Neural cell (in vitro differentiated cells): ENCODE measurements around the gene HLA-DQB1. TPM values are rescaled to one million over a fixed set of nuclear protein-coding genes. Genes with fewer than 3 reads are reported as not detected.
A peak's percentile ranks its signal among the peaks of the same experiment; 100 is the strongest.

ENCODE experiments used
- H2AFZ ChIP-seq: fragments of 200-600, 300-800 bp; sonication (generic), shearing (Covaris generic); 2 replicates; pipeline ENCODE4 v1.6.0; 2014; ENCODE audit warnings: low read depth, mild to moderate bottlenecking, antibody characterized with exemption, low read length, moderate library complexity
- H3F3A ChIP-seq: fragments of 200-600 bp; shearing (Covaris generic); 2 replicates; pipeline ENCODE4 v1.6.1; 2016; ENCODE audit warnings: mild to moderate bottlenecking, moderate library complexity, mixed read lengths, antibody characterized with exemption, low read length; ENCODE audit not compliant: insufficient read depth, poor library complexity, severe bottlenecking
- H3K27ac ChIP-seq: fragments of 200-600, 300-800 bp; sonication (generic), shearing (Covaris generic); 2 replicates; pipeline ENCODE4 v1.5.1; 2014; ENCODE audit warnings: mild to moderate bottlenecking, low read length, moderate library complexity
- H3K27me3 ChIP-seq: fragments of 300-800, 200-600 bp; sonication (generic), shearing (Covaris generic); 2 replicates; pipeline ENCODE4 v1.6.0; 2014; ENCODE audit warnings: mild to moderate bottlenecking, low read depth, low read length, moderate library complexity; ENCODE audit not compliant: insufficient read depth
- H3K36me3 ChIP-seq: fragments of 300-800, 200-600 bp; sonication (generic), shearing (Covaris generic); 2 replicates; pipeline ENCODE4 v1.5.1; 2014; ENCODE audit warnings: mild to moderate bottlenecking, antibody characterized with exemption, low read length, moderate library complexity; ENCODE audit not compliant: insufficient read depth
- H3K4me2 ChIP-seq: fragments of 300-800, 200-600 bp; sonication (generic), shearing (Covaris generic); 2 replicates; pipeline ENCODE4 v1.6.0; 2014; ENCODE audit warnings: mild to moderate bottlenecking, low read length
- H3K4me3 ChIP-seq: fragments of 300-800, 200-600 bp; sonication (generic), shearing (Covaris generic); 2 replicates; pipeline ENCODE4 v1.5.1; 2014; ENCODE audit warnings: mild to moderate bottlenecking, low read length, moderate library complexity
- H3K79me2 ChIP-seq: fragments of 200-600 bp; shearing (Covaris generic); replicated peaks from 2 replicates; pipeline ENCODE4 v1.6.0; 2014; ENCODE audit warnings: mild to moderate bottlenecking, low read length, moderate library complexity; ENCODE audit not compliant: insufficient read depth
- H3K9ac ChIP-seq: fragments of 300-800, 200-600 bp; sonication (generic), shearing (Covaris generic); 2 replicates; pipeline ENCODE4 v1.6.1; 2016; ENCODE audit warnings: mild to moderate bottlenecking, low read length, mixed read lengths
- H3K9me2 ChIP-seq: fragments of 200-600 bp; shearing (Covaris generic); 2 replicates; pipeline ENCODE4 v1.6.1; 2016; ENCODE audit warnings: mild to moderate bottlenecking, low read length, mixed read lengths; ENCODE audit not compliant: insufficient read depth
- H3K9me3 ChIP-seq: fragments of 200-600, 300-800 bp; sonication (generic), shearing (Covaris generic); 2 replicates; pipeline ENCODE4 v1.6.1; 2016; ENCODE audit warnings: mild to moderate bottlenecking, mixed run types, low read length, moderate library complexity, mixed read lengths
- H4K20me1 ChIP-seq: fragments of 200-600 bp; shearing (Covaris generic); 2 replicates; pipeline ENCODE4 v1.6.1; 2016; ENCODE audit warnings: mild to moderate bottlenecking, mixed run types; ENCODE audit not compliant: insufficient read depth
- CTCF ChIP-seq: fragments of 450-650 bp; IDR thresholded peaks from 2 replicates; pipeline ENCODE4 v1.5.1; 2014; ENCODE audit warnings: antibody characterized with exemption, mild to moderate bottlenecking, moderate library complexity; ENCODE audit not compliant: poor library complexity, severe bottlenecking
- EP300 ChIP-seq: fragments of 450-650 bp; conservative IDR thresholded peaks from 2 replicates; pipeline ENCODE4 v1.6.1; 2014; ENCODE audit warnings: antibody characterized with exemption, mild to moderate bottlenecking, moderate library complexity; ENCODE audit not compliant: poor library complexity, severe bottlenecking
- EZH2 ChIP-seq: fragments of 200-600, 300-800 bp; shearing (Covaris generic), sonication (generic); IDR thresholded peaks from 2 replicates; pipeline ENCODE4 v1.6.1; 2014; ENCODE audit warnings: antibody characterized with exemption, low read length, borderline replicate concordance, mild to moderate bottlenecking; ENCODE audit not compliant: insufficient read depth, poor library complexity, severe bottlenecking
- MXI1 ChIP-seq: fragments of 450-650 bp; conservative IDR thresholded peaks from 2 replicates; pipeline ENCODE4 v1.6.1; 2014; ENCODE audit warnings: antibody characterized with exemption, mild to moderate bottlenecking; ENCODE audit not compliant: poor library complexity, severe bottlenecking
- POLR2AphosphoS5 ChIP-seq: IDR thresholded peaks from 2 replicates; pipeline ENCODE4 v1.6.1; 2012
- RAD21 ChIP-seq: fragments of 450-650 bp; conservative IDR thresholded peaks from 2 replicates; pipeline ENCODE4 v1.6.1; 2014; ENCODE audit warnings: antibody characterized with exemption, mild to moderate bottlenecking, moderate library complexity
- REST ChIP-seq: IDR thresholded peaks from 2 replicates; pipeline ENCODE4 v1.6.1; 2012; ENCODE audit warnings: borderline replicate concordance
- SMC3 ChIP-seq: fragments of 450-650 bp; conservative IDR thresholded peaks from 2 replicates; pipeline ENCODE4 v1.6.1; 2014; ENCODE audit warnings: antibody characterized with exemption, mild to moderate bottlenecking, moderate library complexity; ENCODE audit not compliant: poor library complexity
- TAF1 ChIP-seq: IDR thresholded peaks from 2 replicates; pipeline ENCODE4 v1.6.1; 2012; ENCODE audit warnings: low read depth
- polyA plus RNA-seq: library from polyadenylated mRNA; depleted of rRNA; stranded (reverse); fragments of >200 nt; gene quantifications from 2 replicates; pipeline ENCODE4 v1.2.3, GENCODE V29; 2014

Gene HLA-DQB1
- polyA plus RNA-seq, 1 donor from 2014 or later: not detected

- no peaks in the 10 kb centered on the region for H3K79me2 ChIP-seq
- no peak overlapping the region for H3K9ac ChIP-seq
- H3K36me3 ChIP-seq: no peaks in the 10 kb centered on the region
- H3K27me3 ChIP-seq: no peaks in the 10 kb centered on the region
- no peaks in the 10 kb centered on the region for H4K20me1 ChIP-seq
- TF ChIP-seq REST (no peak), EP300 (no peak), RAD21 (no peak), SMC3 (no peak), POLR2AphosphoS5 (no peak), CTCF (no peak), MXI1 (no peak), TAF1 (no peak), EZH2 (no peak)
- H3K9me2 ChIP-seq: no peaks in the 10 kb centered on the region
- no peak overlapping the region for H2AFZ ChIP-seq
- no peak overlapping the region for H3K4me3 ChIP-seq
- H3K4me2 ChIP-seq: no peak overlapping the region
- H3K9me3 ChIP-seq: no peaks in the 10 kb centered on the region
- no peaks in the 10 kb centered on the region for H3F3A ChIP-seq
- no peak overlapping the region for H3K27ac ChIP-seq
Observed at GRCh38 chr6:32703347-32703746, 36.9 kb upstream of the HLA-DQB1 start.

- H3K9me3 ChIP-seq: no peaks in the 10 kb centered on the region
- H3K27ac ChIP-seq: no peak overlapping the region
- H3K9ac ChIP-seq: no peak overlapping the region
- H3K4me2 ChIP-seq: no peak overlapping the region
- no peak overlapping the region for H2AFZ ChIP-seq
- no peaks in the 10 kb centered on the region for H4K20me1 ChIP-seq
- no peaks in the 10 kb centered on the region for H3K79me2 ChIP-seq
- H3F3A ChIP-seq: no peaks in the 10 kb centered on the region
- no peaks in the 10 kb centered on the region for H3K9me2 ChIP-seq
- H3K4me3 ChIP-seq: no peak overlapping the region
- H3K36me3 ChIP-seq: no peaks in the 10 kb centered on the region
- TF ChIP-seq SMC3: peak; percentile 92
- no peak for TF ChIP-seq TAF1
- TF ChIP-seq POLR2AphosphoS5: no peak
- TF ChIP-seq MXI1: no peak
- peak; percentile 88 for TF ChIP-seq RAD21
- TF ChIP-seq EP300: no peak
- TF ChIP-seq CTCF: peak; percentile 82
- no peak for TF ChIP-seq REST
- TF ChIP-seq EZH2: no peak
- H3K27me3 ChIP-seq: no peaks in the 10 kb centered on the region
Observed at GRCh38 chr6:32700391-32701040, 34.1 kb upstream of the HLA-DQB1 start.
